Suprapubic skin (tissue), 3 donors: ENCODE measurements around the gene N4BP2L1.

Experiments
- CTCF ChIP-seq, 2 donors: fragments of 200-600 bp in 1 of 2; fragments of 450-650 bp in 1 of 2; sonication (generic) in 1 of 2; IDR thresholded peaks; one replicate each; pipeline ENCODE4 v1.5.1; 2016 to 2019; ENCODE audit warnings: antibody characterized with exemption in 2 of 2, mild to moderate bottlenecking in 1 of 2, moderate library complexity in 1 of 2
- EP300 ChIP-seq: sonication (generic); formaldehyde crosslinking; IDR thresholded peaks from one replicate; pipeline ENCODE4 v1.6.1; 2017; ENCODE audit warnings: antibody characterized with exemption
- POLR2A ChIP-seq, 2 donors: fragments of 450-650 bp; IDR thresholded peaks; one replicate each; pipeline ENCODE4 v1.6.1; 2017; ENCODE audit warnings: antibody characterized with exemption in 2 of 2, mild to moderate bottlenecking in 2 of 2, moderate library complexity in 2 of 2

GRCh38 chr13:32454886-32455593, 27.1 kb upstream of the N4BP2L1 start:
- TF ChIP-seq CTCF (IDR thresholded peaks at IDR 0.05) (no peak), EP300 (no peak), POLR2A (IDR thresholded peaks at IDR 0.05) (no peak)
